HG03521 (cell line): ENCODE measurements around the gene SMIM28.

ENCODE experiments used
- ATAC-seq: cut with Tn5 transposase; IDR thresholded peaks from one replicate; pipeline ENCODE4 v1.9.1; 2021; ENCODE audit warnings: mild to moderate bottlenecking, moderate library complexity; ENCODE audit not compliant: unreplicated experiment

Gene SMIM28

DNA sequence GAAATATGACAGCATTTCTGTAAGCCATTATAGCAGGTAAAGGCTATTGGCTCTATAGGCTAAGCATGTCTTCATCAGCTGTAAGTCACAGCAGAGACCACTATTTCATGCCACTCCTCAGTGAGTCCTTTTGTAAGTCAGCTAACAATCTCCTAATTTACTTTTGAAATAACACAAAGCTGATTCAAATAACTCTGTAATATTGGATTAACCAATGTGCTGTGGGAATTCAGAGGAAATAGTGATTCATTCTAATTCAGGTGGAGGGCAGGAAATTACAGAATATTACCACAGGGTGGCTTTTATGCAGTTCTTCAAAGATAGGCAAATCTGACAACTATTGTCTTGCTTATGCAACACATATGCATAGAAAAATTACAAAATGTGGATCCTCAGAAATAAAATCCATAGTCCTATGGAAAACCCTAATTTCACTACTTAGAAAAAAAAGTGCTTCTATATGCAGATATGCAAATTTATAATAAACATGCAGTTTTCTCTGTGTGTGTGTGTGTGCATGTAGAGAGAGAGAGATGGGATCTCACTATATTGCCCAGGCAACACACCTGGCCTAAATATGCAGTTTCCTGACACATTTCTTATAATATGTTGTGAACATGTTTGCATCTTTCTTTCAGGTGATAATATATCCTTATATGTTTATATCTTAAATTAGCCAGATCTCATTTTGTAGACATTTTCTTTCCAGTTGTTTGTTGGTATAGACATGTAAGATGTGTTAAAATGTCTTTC is 4.8 kb upstream of the SMIM28 start:
- no peak for ATAC-seq

DNA sequence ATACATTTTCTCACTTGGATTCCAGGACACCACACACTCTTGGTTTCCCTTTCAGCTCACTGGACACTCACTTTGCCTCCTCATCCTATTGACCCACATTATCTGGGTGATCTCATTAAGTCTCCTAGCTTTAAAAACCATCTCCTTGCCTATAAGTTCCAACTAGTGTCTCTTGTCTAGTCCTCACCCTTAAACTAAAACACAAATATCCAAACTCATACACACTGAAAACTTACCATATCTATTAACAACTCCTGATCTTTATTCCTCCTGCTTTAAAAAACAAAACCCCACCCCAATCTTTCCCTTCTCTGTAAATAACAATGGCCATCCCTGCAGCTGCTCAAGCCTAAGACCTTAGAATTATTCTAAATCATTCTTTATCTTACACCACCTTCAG is 3.5 kb upstream of the SMIM28 start:
- ATAC-seq, result no peak

DNA sequence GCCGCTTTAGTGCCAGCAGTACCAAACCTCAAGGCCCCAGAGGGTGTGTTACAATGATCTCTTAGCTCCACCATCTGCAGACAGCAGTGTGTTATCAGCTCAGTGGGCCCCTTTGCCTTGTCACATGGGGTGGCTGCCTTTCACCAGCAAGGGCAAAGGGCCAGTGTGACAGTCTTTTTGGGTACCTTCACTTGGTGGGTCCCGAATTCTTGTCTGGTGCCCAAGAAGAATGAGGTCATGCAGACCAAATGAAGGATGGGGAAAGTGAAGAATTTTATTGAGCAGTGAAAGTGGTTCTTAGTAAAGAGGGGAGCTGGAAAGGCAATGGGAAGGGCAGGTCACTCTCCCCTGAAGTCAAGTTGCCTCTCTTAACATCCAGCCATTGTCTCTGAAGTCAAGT is 2.9 kb upstream of the SMIM28 start:
- no peak for ATAC-seq

DNA sequence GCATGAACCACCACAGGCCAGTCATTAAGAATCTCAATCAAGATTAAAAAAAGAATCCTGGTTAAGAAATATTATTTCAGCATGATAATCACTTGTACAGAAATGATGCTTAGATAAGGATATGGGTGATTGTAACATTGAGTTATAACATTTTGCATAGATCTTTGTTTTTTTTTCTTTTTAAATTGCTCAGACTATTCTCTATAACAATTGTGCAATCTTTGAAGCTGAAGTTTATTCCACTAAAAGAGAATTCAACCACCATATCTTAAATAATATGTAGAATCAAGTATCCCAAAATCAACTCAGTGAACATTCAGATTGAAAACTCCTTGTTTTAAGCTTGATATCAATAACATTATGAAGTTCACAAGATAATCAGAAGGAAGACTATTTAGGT is 663 bp upstream of the SMIM28 start:
- no peak for ATAC-seq

DNA sequence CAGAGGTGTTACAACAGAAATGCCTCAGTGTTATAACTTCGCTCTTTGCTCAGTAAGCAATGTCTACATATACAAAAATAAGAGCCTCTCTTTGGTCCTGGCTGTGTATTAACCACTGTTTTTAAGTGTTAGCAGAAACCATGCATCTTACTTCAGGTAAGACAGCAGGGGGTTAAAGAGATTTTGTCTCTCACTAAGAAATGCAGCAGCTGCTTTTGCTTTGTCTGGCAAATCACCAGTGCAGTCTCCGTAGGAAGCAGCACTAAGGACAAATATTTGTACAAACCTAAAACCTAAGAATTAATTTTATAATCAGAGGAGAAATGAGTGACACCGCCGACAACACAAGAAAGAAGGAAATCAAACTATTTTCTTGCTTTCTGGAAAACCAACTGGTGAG is 758 bp downstream of the SMIM28 start:
- no peak for ATAC-seq

DNA sequence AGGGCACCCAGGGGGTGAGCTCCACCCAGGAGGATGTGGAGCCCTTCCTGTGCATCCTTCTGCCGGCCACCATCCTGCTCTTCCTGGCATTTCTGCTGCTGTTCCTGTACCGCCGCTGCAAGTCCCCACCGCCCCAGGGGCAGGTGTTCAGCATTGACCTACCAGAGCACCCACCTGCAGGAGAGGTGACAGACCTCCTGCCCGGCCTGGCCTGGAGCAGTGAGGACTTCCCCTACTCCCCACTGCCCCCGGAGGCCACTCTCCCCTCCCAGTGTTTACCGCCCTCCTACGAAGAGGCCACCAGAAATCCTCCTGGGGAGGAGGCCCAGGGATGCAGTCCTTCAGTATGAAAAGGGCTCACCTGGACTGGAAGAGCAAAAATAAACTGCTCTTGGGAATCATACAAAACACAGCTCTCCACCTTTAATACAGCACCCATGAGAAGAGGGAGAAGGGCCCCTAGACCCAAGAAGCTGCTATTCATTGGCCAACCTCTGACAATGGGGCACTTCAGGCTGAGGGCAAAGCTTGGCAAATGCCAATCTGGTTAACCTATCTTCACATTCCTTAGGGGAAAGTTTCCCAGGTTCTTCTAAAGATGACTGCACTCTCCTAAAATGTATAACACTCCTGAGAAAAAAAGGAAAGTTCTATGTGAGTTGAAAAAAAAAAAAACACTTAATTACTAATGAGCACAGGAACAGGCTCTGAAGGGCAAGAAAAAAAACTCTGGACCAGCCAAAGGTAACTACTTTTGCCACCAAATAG is 5.0 kb downstream of the SMIM28 start:
- ATAC-seq, result no peak

DNA sequence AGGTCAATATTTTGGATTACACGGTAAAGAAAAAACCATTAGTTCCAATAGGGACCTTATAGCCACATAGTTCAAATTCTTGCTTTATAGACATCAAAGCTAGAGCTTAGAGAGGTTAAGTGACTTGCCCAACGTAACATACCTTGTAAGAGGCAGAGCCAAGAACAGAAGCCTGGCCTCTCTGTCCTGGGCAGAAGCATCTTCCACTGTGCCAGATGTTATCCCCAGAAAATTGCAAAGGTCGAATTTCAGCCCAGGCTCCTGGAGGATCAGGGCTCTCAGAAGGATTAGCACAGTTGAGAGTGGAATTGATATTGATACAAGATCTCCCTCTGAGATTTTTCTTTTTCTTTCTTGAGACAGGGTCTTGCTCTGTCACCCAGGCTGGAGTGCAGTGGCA is 6.1 kb downstream of the SMIM28 start:
- no peak for ATAC-seq

DNA sequence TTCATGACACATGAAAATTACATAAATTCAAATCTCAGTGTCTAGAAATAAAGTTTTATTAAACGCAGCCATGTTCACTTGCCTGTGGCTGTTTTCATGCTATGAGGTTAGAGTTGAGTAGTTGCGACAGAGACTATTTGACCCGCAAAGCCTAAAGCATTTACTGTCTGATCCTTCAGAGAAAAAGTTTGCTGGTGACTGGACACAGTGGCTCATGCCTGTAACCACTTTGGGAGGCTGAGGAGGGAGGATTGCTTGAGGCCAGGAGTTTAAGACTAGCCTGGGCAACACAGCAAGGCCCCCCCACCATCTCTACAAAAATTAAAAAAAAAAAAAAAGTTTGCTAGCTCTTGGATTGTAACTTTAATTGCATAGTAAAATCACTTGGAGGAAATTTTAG is 9.2 kb downstream of the SMIM28 start:
- no peak for ATAC-seq

DNA sequence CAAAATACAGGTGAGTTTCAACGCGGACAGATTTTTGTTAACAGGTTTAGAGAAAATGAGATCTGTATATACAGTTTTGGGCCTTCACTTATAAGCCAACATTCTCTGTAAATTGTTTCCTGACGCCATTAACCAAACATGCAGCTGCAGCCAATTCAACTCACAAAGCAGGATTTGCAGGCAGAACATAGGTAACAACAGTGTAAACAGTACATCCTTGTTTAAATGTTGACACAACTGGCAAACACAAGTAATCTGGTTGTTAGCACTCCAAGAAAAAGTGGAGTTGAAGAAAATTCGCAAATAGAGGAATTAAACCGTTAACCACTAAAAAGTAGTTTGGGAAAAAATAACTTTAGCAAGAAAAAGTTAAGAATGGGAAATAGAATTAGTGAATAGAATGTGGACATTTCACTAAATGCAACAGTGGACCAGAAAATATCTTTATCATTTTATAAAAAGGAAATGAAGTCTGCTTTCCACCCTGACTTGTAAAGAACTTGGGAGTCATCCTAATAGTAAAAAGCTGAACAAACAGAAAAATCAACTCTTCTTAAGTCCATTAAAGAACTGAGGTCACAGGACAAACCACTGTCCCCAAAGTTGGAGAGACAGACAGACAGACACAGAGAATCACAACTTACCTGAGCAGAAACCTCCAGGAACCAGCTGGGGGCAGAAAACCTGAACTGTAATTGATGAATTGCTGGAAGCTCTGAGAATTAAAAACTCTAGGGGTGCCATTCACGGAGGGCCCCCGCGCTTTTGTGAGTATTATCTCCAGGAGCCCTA is 10.1 kb downstream of the SMIM28 start:
- no peak for ATAC-seq

DNA sequence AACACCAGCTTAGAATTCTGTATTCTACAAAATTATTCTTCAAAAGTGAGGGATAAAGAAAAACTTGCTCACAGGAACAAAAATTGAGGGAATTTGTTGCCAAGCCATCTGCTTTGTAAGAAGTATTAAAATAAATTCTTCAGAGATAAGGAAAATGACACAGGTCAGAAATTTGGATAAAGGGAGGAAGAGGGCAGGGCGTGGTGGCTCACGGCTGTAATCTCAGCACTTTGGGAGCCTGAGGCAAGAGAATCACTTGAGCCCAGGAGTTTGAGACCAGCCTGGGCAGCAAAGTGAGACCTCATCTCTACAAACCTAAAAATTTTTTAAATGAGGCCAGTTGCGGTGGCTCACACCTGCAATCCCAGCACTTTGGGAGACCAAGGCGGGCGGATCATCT is 11.8 kb downstream of the SMIM28 start:
- ATAC-seq, result no peak

DNA sequence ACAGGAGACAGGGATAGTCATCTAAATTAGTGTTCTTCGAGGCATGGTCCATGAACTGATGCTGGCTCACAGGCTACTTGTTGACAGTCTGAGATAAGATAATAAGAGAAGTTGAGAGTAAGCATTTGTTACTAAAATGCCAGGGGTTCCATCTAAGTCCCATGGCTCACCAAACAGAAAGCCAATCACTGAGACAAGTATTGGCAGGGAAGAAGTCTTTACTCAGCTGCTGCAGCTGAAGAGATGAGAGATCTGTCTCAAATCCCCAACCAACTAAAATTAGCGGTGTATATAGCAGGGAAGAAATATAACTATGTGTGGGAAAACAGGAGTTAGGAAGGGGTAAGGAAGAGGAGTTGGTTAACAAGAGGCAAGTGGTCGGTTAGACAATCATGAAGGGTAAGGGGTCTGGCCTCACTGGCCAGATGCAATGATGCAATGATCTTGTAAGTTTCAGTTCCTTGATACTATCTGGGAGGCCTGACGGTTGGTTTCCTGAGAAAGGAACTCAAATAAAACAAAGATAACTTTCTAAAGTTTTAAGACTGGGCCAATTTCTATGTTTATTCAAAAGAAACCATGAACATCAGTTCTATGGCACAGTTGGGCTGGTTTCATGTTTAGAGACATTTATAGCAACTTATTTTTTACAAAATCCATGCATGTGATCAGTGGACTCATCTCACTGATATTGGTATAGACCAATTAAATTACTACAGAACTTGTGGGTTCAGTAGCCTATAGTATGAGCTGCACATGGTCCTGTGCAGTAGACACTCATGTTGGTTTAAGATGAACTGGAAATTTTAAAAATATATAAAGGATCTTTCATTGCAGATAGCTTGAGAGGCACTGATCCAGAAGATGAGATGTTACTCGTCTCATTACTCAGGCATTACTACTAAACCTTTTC is 16.4 kb downstream of the SMIM28 start:
- no peak for ATAC-seq

DNA sequence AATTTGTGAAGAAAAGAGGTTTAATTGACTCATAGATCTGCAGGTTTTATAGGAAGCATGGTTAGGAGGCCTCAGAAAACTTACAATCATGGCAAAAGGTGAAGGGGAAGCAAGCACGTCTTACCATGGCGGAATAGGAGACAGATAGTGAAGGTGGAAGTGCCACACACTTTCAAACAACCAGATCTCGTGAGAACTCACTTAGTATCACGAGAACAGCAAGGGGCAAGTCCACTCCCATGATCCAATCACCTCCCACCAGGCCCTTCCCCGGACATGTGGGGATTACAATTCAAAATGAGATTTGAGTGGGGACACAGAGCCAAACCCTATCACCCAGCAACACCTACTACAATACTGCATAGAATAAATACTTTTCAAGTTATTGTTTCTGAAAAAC is 19.0 kb downstream of the SMIM28 start:
- no peak for ATAC-seq

DNA sequence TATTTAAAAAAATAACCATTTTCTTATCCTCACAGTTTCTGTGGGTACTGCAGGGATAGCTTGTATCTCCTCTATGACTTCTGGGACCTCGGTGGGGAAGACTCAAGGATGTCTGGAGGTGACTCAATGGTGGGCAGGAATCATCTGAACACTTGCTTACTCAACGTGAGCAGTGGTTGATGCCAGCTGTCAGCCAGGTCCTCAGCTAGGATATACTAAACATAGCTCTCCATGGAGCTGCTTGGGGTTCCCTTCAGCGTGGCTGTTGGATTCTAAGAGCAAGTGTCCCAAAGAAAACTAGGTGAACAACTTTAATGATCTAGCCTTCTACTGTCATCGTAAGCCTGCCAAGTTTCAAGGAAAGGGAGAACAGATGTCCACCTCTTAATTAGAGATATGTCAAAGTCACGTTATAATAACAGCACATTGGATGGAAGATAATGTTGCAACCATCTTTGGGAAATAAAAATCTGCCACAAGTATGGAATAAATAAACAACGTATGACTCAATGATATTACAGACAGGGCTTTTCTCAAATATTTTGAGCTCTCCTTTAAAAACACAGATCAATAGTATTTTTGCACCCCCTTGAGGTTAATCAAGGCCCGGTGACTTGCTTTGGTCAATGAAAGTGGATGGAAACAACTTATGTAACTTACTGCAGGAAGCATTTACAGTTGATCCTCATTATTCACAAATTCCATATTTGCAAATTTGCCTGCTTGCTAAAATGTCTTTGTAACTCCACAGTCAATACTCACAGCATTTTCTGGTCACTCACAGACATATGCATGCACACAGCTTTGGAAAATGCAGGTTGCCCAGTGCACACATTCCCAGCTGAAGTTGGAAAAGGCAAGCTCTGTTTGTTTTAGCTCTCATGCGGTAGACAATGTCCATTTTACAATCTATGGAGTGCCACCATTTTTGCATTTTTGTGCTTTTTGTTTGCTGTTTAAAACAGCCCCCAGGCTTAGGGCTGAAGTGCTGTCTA is 19.7 kb downstream of the SMIM28 start:
- ATAC-seq, result no peak

DNA sequence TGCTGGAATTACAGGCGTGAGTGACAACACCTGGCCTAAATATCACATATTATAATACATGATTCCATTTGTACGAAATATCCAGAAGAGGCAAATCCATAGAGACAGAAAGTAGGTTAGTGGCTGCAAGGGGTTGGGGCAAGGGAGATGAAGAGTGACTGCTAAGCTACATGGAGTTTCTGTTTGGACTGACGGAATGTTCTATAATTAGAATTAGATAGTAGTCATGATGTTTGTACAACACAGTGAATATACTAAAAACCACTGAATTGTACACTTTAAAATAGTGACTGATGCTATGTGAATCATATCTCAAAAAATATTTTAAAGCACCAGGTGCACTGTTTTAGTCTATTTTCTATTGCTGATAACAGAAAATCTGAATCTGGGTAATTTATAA is 22.6 kb downstream of the SMIM28 start:
- ATAC-seq, result no peak

DNA sequence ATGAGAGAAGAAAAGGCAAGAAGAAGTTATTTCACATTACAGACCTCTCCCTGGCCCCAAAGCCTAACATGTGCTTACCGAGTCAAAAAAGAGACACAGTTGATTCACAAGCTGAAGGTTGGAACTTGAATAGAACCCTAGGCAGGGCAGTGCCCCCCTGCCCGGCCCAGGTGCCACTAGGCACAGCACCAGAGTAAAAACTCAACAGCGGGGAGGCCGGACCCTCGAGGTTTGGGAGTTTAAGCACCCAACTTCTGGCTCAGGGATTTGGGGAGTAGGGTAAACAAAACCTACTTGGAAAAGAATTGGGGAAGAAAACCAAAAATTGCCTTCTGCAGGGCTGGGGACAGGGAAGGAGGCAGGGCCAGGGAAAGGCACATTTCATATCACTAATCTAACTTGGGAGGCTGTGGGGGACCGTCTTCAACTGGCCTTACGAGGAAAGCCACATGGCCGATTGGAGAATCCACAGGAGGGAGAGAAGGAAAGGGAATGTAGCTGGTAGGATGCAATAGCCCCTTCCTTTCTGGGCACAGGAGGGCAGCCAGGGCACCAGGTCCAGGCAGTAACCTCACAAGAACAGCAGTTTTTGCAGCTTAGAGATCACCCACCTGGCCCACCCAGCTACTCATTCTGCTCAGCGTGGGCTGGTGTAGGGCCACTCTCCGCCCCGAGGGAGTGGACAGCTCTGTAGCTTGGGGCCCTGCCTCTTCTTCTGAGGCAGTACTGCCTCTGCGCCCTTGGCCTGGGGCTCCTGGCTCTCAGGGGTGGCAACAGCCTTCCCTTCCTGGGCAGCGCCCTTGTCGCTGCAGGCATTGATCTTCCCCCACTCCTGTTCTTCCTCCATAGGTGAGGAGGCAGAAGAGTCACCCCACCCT is 24.5 kb downstream of the SMIM28 start:
- no peak for ATAC-seq

DNA sequence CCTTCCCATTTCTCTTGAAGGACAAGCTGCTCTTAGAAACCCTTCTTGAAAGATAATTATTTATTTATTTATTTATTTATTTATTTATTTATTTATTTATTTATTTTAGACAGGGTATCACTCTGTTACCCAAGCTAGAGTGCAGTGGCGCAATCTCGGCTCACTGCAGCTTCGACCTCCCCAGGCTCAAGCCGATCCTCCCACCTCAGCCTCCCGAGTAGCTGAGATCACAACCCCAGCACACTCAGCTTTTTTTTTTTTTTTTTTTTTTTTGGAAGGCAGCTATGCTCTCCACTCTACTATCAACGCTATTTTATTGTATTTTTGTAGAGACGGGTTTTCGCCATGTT is 25.1 kb downstream of the SMIM28 start:
- ATAC-seq, result no peak

DNA sequence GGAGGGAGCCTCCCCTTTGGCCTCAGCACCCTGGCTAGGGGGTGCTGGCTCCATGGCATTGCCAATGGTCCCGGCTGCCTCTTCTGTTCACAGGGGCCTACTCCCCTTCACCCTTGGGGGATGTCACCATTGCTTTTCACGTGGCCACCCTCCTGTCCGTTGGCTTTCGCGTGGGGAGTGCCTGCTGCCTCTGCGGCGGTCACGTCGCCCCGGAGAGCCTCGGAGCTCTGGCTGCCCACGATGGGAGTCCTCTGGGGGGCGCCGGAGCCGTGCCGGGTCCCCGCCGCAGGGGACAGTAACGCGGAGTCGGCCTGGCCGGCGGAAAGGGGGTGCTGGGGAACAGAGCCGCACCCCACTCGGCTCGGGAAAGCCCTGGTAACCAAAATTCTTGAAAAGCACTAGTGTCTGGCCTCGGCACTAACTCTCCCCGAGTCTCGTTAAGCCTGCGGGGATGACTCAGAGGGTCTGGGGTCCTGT is 25.7 kb downstream of the SMIM28 start:
- ATAC-seq, result no peak
